ENCODE data around the gene JAKMIP1.

Gene JAKMIP1

DNA sequence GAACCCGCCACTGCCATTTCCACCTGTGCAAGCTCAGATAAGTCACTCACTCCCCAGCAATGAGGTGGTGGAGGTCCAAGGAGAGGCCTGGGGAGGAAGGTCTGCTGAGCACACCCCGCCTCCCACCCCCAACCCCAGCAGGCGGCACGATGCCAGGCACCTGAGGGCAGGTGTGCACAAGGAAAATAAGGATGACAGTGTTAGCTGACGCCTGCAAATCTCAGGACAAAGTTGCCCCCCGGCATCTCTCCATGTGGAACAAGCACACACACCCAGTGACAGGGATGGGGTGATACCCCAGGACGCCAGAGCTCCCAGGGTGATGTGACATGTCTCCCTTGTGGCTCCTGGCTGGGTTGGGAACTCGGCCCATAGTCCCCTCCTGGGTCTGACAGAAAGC is 9.9 kb downstream of the JAKMIP1 start:
- Histone ChIP-seq H3K9ac (no peak overlapping the region), H3K79me2 (no peaks in the 10 kb centered on the region), H3K4me1 (no peaks in the 10 kb centered on the region), H3K27me3 (ENCODE audit: control insufficient read depth, insufficient read depth, low read length) (no peaks in the 10 kb centered on the region), H3K4me3 (ENCODE audit: low read depth, low read length) (no peak overlapping the region), H3K4me2 (ENCODE audit: low read length) (no peak overlapping the region), H3K9me3 (ENCODE audit: control insufficient read depth, low read length) (no peaks in the 10 kb centered on the region), H3K36me3 (ENCODE audit: control insufficient read depth, insufficient read depth, low read length) (no peaks in the 10 kb centered on the region), H3K27ac (no peak overlapping the region), H2AFZ (no peak overlapping the region)
- no peak for TF ChIP-seq CTCF (IDR thresholded peaks at IDR 0.05)

GRCh38 chr4:6189511-6189910 is 10.8 kb downstream of the JAKMIP1 start:
- H3K4me1 ChIP-seq, result no peaks in the 10 kb centered on the region
- no peaks in the 10 kb centered on the region for H3K36me3 ChIP-seq (ENCODE audit: control insufficient read depth, insufficient read depth, low read length)
- H3K9ac ChIP-seq, result no peak overlapping the region
- H3K4me2 ChIP-seq (ENCODE audit: low read length), result no peak overlapping the region
- H3K4me3 ChIP-seq (ENCODE audit: low read depth, low read length), result no peak overlapping the region
- no peaks in the 10 kb centered on the region for H3K27me3 ChIP-seq (ENCODE audit: control insufficient read depth, insufficient read depth, low read length)
- no peak overlapping the region for H2AFZ ChIP-seq
- TF ChIP-seq CTCF (IDR thresholded peaks at IDR 0.05), result no peak
- no peaks in the 10 kb centered on the region for H3K9me3 ChIP-seq (ENCODE audit: control insufficient read depth, low read length)
- H3K27ac ChIP-seq, result no peak overlapping the region
- no peaks in the 10 kb centered on the region for H3K79me2 ChIP-seq

GRCh38 chr4:6188687-6189305 is 11.6 kb downstream of the JAKMIP1 start:
- no peaks in the 10 kb centered on the region for H3K36me3 ChIP-seq (ENCODE audit: control insufficient read depth, insufficient read depth, low read length)
- no peaks in the 10 kb centered on the region for H3K4me1 ChIP-seq
- H3K4me2 ChIP-seq (ENCODE audit: low read length), result no peak overlapping the region
- H3K9me3 ChIP-seq (ENCODE audit: control insufficient read depth, low read length), result no peaks in the 10 kb centered on the region
- no peak overlapping the region for H3K27ac ChIP-seq
- no peak overlapping the region for H3K9ac ChIP-seq
- H3K79me2 ChIP-seq, result no peaks in the 10 kb centered on the region
- H3K27me3 ChIP-seq (ENCODE audit: control insufficient read depth, insufficient read depth, low read length), result no peaks in the 10 kb centered on the region
- H2AFZ ChIP-seq, result no peak overlapping the region
- no peak overlapping the region for H3K4me3 ChIP-seq (ENCODE audit: low read depth, low read length)
- no peak for TF ChIP-seq CTCF (IDR thresholded peaks at IDR 0.05)

- Histone ChIP-seq H2AFZ (no peak overlapping the region), H3K4me2 (ENCODE audit: low read length) (no peak overlapping the region), H3K27me3 (ENCODE audit: control insufficient read depth, insufficient read depth, low read length) (no peaks in the 10 kb centered on the region), H3K27ac (no peak overlapping the region), H3K4me1 (no peaks in the 10 kb centered on the region), H3K4me3 (ENCODE audit: low read depth, low read length) (no peak overlapping the region), H3K36me3 (ENCODE audit: control insufficient read depth, insufficient read depth, low read length) (no peaks in the 10 kb centered on the region), H3K79me2 (no peaks in the 10 kb centered on the region), H3K9me3 (ENCODE audit: control insufficient read depth, low read length) (no peaks in the 10 kb centered on the region), H3K9ac (no peak overlapping the region)
- no peak for TF ChIP-seq CTCF (IDR thresholded peaks at IDR 0.05)
These were observed 16.2 kb downstream of the JAKMIP1 start for GRCh38 chr4:6184169-6184568.

DNA sequence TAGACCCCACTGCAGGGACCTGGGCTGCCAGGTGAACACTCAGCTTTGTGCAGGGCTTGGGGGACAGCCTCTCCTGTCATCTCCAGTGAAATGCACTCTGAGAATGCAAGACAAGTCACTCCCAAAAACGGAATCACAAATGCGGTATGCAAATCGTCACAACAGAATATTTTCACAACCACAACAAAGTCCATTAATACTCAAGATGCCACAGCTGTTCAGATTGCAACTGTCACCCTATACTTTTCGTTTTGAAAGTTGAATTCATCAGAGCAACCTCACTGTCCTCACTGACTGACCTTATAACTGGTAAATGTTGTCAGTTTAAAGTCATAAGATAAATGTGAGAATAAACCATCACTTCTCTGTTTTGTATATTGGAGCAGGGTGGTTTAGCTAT is 16.6 kb downstream of the JAKMIP1 start:
- TF ChIP-seq CTCF (IDR thresholded peaks at IDR 0.05), result no peak
- Histone ChIP-seq H3K27ac (no peak overlapping the region), H3K36me3 (ENCODE audit: control insufficient read depth, insufficient read depth, low read length) (no peaks in the 10 kb centered on the region), H3K4me3 (ENCODE audit: low read depth, low read length) (no peak overlapping the region), H3K79me2 (no peaks in the 10 kb centered on the region), H3K4me1 (no peaks in the 10 kb centered on the region), H3K9me3 (ENCODE audit: control insufficient read depth, low read length) (no peaks in the 10 kb centered on the region), H3K27me3 (ENCODE audit: control insufficient read depth, insufficient read depth, low read length) (no peaks in the 10 kb centered on the region), H3K4me2 (ENCODE audit: low read length) (no peak overlapping the region), H3K9ac (no peak overlapping the region), H2AFZ (no peak overlapping the region)

All from parathyroid adenoma (tissue), 2 donors.